ENCODE measurements around the gene TK2.
"Not testable (repeated sequence)": the region's sequence is repeated elsewhere in the genome, so short reads cannot be mapped to it uniquely, and the experiment has no call there.

The TK2 gene

DNA sequence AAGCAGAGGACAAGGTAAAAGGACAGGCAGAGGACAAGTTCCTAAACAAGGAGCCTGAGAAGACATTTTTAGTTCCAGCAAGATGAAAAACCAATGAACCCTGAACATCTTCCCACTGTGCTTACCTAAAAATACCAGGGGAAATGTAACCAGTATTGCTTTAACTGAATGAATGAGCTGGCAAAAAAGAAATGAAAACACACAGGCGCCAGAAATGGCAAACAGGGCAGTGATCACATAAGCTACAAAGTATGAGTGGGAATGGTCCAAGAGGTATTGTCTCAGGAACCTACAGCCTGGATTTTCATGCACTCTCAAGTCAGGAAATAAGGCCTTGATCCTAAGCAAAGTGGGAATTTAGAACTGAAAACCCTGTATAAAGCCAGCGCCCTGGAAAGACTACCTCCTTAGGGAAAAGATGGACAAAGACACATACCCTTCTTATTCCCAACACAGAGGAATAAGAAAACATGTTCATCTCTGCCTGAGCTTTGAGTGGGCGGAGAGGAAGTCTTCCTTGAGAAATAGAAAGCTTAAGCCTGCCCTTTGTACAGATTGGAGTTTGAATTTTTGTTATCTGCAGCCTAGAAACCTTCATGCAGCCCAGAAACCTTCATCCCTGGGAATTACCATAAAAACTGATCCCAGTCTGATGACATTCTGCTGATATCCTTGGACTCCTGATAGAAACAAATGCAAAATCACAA is 31.5 kb upstream of the TK2 start:
- Mint-ChIP-seq H3K4me3 (no peak overlapping the region), H3K9me3 (peaks cover 4% of the 10 kb centered on the region), H3K4me1 (peaks cover 12% of the 10 kb centered on the region), H3K27ac (no peak overlapping the region), H3K36me3 (peaks cover 1% of the 10 kb centered on the region), H3K27me3 (peaks cover 24% of the 10 kb centered on the region)
- no peak for ATAC-seq (ENCODE audit: low read depth)
- DNase-seq (ENCODE audit: low spot score in 2 of 2): no peak

DNA sequence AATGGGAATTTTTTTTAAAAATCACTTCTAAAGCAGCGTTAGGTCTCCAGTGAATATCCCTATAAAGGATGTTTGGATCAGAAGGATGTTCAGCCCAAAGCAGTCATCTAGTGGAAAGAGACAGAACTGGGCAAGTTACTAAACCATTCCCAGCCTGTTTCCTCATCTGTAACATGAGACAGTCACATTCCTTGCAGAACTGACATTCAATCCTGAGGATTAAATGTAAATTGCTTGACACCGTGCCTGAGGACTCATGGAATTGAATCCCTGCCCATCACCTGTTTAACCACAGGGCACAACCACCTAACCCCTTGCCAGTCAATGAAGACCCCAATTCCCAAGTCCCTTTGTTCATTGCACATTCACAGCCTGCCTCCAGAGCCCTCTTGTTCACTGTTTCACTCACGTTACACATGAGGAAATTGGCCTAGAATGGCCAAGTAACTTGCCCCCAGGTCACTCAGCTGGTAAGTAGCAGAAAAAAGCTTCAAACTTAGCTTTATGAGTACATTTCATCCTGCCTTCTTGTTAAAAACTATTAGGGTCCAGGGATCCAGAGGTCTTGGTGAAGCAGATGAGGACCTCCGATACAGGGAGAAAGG is 30.8 kb upstream of the TK2 start:
- DNase-seq (ENCODE audit: low spot score in 2 of 2): no peak

DNA sequence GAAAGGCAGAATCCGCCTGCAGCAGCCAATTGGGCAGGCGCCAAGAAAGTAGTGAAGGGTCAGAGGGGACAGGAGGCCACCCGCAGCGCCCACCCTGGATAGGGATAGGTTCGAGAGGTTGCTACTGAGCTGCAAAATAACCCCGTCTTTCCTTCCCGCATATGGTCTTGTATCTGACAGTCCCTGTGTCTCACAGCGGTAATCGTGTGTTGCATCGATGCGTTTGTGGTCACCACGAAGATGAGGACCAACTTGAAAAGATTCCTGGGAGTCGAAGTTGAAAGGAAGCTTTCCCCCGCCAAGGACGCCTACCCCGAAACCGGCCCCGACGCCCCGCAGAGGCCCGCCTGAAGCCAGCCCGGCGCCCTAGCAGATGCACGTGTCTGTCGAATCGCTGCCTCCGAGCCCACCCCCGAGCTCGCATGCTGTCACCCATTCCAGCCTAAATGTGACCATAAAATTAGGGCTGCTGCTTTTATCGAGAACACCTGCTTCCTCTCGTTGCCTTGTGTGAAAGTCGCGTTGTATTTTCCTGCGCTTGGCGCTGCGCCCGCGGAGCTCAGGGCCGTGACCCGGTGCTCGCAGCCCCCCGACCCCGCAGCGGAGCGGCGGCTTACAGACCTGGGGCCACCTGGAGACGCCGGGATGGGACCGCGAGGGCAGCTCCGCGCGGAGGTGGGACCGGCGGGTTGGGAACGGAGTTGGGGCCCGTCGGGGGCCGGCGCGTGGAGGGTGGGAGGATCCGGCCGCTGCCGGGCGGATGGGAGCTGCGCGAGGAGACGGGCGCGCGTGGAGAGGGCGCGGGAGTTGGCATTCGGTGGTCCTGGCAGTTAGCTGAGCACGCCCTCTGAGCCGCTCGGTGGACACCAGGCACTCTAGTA is 29.0 kb upstream of the TK2 start, which contains the start of gene CMTM2:
Gene CMTM2, plus strand, starts transcription at position 813 of the 881 bp plus-strand sequence. CDS start 145 bp downstream, outside the sequence.
- Mint-ChIP-seq H3K27ac (no peak within 1 kb of the TSS), H3K4me3 (peak within 1 kb of the TSS; percentile 65), H3K36me3 (peaks cover 1% of the 10 kb centered on the region), H3K9me3 (peaks cover 4% of the 10 kb centered on the region), H3K27me3 (peaks cover 25% of the 10 kb centered on the region), H3K4me1 (peaks cover 8% of the 10 kb centered on the region)
- DNase-seq (ENCODE audit: low spot score in 2 of 2) (peak in 1 of 2 donors; percentile 20), ATAC-seq (ENCODE audit: low read depth) (peak; percentile 22)

More for the DNA sequence above, 30.8 kb upstream of the TK2 start:
- H3K9me3 Mint-ChIP-seq: peaks cover 4% of the 10 kb centered on the region
- peaks cover 22% of the 10 kb centered on the region for H3K27me3 Mint-ChIP-seq
- H3K4me1 Mint-ChIP-seq: peaks cover 9% of the 10 kb centered on the region
- peaks cover 1% of the 10 kb centered on the region for H3K36me3 Mint-ChIP-seq
- no peak overlapping the region for H3K4me3 Mint-ChIP-seq
- ATAC-seq (ENCODE audit: low read depth): no peak
- H3K27ac Mint-ChIP-seq: no peak overlapping the region

DNA sequence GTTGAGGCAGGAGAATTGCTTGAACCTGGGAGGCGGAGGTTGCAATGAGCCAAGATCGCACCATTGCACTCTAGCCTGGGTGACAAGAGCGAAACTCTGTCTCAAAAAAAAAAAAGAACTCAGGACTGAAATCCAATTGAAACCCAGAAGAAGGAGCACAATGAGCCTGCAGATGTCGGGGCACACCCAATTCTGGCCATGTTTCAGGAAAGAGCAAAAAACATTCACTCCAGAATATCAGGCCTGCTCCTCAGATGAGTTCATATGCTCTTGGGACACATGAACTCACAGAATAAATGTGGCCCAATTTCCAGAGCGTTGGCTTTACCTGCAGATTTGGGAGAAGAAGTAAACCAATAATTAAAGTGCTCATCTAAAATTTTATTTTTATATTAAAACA is 26.4 kb upstream of the TK2 start:
- Mint-ChIP-seq H3K4me3 (no peak overlapping the region), H3K27me3 (peaks cover 25% of the 10 kb centered on the region), H3K9me3 (no peaks in the 10 kb centered on the region), H3K36me3 (no peaks in the 10 kb centered on the region), H3K27ac (no peak overlapping the region), H3K4me1 (peaks cover 10% of the 10 kb centered on the region)
- ATAC-seq (ENCODE audit: low read depth): no peak
- DNase-seq (ENCODE audit: low spot score in 2 of 2): no peak

DNA sequence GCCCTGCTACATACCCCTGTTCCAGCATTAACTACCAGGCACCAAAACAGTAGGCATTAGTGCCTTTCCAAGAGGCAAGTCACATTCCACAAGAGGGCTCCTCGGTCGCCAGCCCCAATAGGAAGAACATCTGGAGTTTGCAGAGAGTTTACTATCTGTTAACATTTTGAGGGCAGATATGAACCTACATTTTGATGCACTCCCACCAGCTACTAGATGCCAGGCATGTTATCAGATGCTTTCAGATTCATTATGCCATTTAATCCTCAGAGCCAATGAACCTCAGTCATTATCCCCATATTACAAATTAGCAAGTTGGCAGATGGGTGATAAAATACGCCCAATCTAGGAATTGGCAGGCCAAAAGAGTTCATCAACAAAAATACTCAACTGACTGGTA is 25.1 kb upstream of the TK2 start:
- peaks cover 10% of the 10 kb centered on the region for H3K4me1 Mint-ChIP-seq
- ATAC-seq (ENCODE audit: low read depth): no peak
- H3K9me3 Mint-ChIP-seq: no peaks in the 10 kb centered on the region
- H3K4me3 Mint-ChIP-seq: no peak overlapping the region
- H3K36me3 Mint-ChIP-seq: no peaks in the 10 kb centered on the region
- DNase-seq (ENCODE audit: low spot score in 2 of 2): no peak
- no peak overlapping the region for H3K27ac Mint-ChIP-seq
- H3K27me3 Mint-ChIP-seq: peaks cover 23% of the 10 kb centered on the region

DNA sequence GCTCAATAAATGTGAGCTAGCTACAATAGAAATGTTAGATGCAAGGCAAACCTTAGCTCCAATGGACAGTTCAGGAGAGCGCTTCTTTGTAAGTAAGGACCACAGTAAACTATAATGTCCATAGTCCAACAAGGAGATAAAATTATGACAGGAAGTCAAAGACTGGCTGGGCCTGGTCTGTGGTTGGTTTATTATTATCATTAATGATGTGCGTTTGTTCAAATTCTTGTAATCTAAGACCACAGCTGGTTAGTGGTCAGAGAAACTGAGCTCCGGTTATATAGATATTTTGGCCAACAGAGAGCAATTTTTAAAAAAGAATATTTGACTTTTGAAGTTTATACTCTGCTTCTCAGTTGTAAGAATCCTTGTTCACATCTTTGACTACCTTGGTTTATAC is 24.6 kb upstream of the TK2 start:
- no peak overlapping the region for H3K27ac Mint-ChIP-seq
- DNase-seq (ENCODE audit: low spot score in 2 of 2) (no peak), ATAC-seq (ENCODE audit: low read depth) (no peak)
- no peaks in the 10 kb centered on the region for H3K9me3 Mint-ChIP-seq
- peaks cover 20% of the 10 kb centered on the region for H3K27me3 Mint-ChIP-seq
- H3K36me3 Mint-ChIP-seq: no peaks in the 10 kb centered on the region
- H3K4me1 Mint-ChIP-seq: peaks cover 10% of the 10 kb centered on the region
- no peak overlapping the region for H3K4me3 Mint-ChIP-seq

DNA sequence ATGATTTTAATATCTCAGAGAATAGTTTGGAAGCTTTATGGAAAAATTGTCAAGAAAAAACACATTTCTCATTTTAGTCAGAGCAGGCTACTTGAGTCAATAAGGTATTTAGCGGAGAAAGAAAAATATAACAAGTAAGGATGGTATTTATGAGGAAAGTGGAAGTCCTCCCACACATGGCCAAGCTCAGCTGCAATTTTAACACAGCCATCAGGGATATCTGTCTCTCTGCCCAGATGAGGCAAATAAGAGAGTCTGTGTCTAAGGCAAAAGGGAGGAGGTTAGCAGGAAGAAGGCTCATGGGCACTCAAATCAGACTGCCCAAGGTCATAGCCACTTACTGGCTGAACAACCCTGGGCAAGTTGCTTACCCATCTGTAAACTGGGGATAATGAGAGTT is 24.2 kb upstream of the TK2 start:
- Mint-ChIP-seq H3K4me3 (no peak overlapping the region), H3K36me3 (no peaks in the 10 kb centered on the region), H3K9me3 (no peaks in the 10 kb centered on the region), H3K27me3 (peaks cover 20% of the 10 kb centered on the region), H3K4me1 (peaks cover 10% of the 10 kb centered on the region), H3K27ac (no peak overlapping the region)
- DNase-seq (ENCODE audit: low spot score in 2 of 2): no peak
- no peak for ATAC-seq (ENCODE audit: low read depth)

DNA sequence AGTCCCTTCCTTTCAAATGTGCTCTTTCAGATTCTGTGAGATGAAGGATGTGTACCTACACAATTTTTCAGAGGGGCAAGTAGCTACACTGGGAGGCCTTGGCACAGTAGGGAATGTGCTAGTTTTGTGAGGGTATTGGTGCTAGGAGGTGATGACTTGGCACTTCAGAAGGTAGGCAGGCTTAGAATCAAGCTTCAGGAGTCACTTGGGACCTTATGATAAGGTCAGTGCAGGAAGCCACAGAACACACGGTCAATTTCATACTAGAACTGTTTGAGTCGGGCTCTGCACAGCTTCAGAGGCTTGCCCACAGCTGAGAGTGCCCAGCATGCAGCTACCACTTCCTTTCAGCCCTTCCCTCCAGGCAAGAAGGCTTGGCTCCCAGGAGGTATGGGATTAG is 22.4 kb upstream of the TK2 start:
- no peak overlapping the region for H3K27ac Mint-ChIP-seq
- H3K27me3 Mint-ChIP-seq: peaks cover 6% of the 10 kb centered on the region
- no peak overlapping the region for H3K4me3 Mint-ChIP-seq
- peaks cover 2% of the 10 kb centered on the region for H3K4me1 Mint-ChIP-seq
- ATAC-seq (ENCODE audit: low read depth) (no peak), DNase-seq (ENCODE audit: low spot score in 2 of 2) (no peak)
- H3K36me3 Mint-ChIP-seq: peaks cover 2% of the 10 kb centered on the region
- H3K9me3 Mint-ChIP-seq: no peaks in the 10 kb centered on the region

DNA sequence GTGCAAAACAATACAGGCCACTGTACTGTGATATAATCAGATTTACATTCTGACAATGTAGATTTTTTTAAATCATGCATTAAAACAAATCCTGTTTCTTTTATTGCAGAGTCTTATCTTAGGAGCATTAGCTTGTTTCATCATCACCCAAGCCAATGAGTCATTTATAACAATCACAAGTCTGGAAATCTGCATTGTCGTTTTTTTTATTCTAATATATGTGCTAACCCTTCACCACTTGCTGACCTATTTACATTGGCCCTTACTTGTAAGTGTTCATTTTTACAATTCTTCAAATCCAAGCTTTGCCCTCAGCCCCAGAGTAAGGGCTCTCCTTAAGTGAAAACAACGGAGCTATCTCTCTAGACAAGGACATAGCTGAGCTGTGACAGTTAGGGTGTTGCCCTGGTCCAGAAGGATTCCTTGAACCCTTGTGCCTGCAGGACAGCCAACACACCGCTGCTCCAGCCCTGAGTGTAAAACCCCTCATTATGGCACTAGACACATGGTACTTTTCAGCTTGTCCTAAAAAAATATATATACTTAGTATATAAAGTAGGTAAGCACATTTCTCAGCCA is 20.0 kb upstream of the TK2 start:
- H3K4me1 Mint-ChIP-seq: peaks cover 2% of the 10 kb centered on the region
- no peak for DNase-seq (ENCODE audit: low spot score in 2 of 2)
- H3K4me3 Mint-ChIP-seq: no peak overlapping the region
- H3K36me3 Mint-ChIP-seq: peaks cover 11% of the 10 kb centered on the region
- peaks cover 3% of the 10 kb centered on the region for H3K27me3 Mint-ChIP-seq
- no peak for ATAC-seq (ENCODE audit: low read depth)
- no peak overlapping the region for H3K27ac Mint-ChIP-seq
- H3K9me3 Mint-ChIP-seq: no peaks in the 10 kb centered on the region

DNA sequence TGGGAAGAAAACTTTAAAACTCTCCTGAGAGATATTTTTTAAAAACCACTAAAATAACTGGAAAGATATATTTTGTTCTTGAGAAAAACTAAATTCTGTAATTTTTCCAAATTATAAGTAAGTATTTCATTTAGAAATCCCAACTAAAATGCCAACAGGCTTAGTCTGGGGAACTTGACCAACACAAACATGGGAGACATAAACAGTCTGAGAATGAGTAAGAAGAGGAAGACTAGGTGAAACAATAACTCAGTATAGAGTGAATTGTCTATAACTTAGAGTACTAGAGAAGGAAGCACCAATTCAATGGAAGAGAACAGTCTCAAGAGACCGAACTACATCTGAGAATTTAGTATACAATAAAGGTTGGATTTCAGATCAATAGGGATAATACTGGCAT is 19.2 kb upstream of the TK2 start:
- Mint-ChIP-seq H3K9me3 (no peaks in the 10 kb centered on the region), H3K27ac (peak overlapping the region; percentile 19), H3K4me1 (peaks cover 5% of the 10 kb centered on the region), H3K27me3 (no peaks in the 10 kb centered on the region), H3K4me3 (no peak overlapping the region), H3K36me3 (peaks cover 13% of the 10 kb centered on the region)
- ATAC-seq (ENCODE audit: low read depth) (no peak), DNase-seq (ENCODE audit: low spot score in 2 of 2) (no peak)

DNA sequence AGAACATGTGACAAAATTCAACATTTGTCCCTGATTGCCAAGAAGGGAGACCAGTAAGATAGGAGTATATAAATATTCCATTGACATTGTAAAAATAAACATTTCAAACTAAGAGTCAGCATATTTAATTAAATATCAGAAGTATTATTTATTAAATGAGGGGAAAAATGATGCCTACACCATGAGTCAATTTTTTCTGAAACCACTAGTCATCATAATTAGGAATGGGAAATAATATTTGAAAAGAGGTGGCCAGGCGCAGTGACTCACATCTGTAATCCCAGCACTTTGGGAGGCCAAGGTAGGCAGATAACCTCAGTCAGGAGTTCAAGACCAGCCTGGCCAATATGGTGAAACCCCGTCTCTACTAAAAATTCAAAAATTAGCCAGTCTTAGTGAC is 18.4 kb upstream of the TK2 start:
- Mint-ChIP-seq H3K27me3 (no peaks in the 10 kb centered on the region), H3K27ac (no peak overlapping the region), H3K9me3 (no peaks in the 10 kb centered on the region), H3K4me3 (no peak overlapping the region), H3K4me1 (peaks cover 5% of the 10 kb centered on the region), H3K36me3 (peaks cover 13% of the 10 kb centered on the region)
- no peak for ATAC-seq (ENCODE audit: low read depth)
- DNase-seq (ENCODE audit: low spot score in 2 of 2): no peak

DNA sequence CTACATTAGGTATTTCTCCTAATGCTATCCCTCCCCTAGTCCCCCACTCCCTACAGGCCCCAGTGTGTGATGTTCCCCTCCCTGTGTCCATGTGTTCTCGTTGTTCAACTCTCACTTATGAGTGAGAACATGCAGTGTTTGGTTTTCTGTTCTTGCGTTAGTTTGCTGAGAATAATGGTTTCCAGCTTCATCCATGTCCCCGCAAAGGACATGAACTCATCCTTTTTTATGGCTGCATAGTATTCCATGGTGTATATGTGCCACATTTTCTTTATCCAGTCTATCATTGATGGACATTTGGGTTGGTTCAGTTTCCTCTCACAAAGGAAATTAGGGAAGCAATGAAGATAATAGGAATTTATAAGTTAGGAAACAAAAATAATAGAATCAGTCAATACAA is 17.3 kb upstream of the TK2 start:
- not testable (repeated sequence) for ATAC-seq (ENCODE audit: low read depth); H3K27me3 Mint-ChIP-seq; H3K9me3 Mint-ChIP-seq; H3K4me3 Mint-ChIP-seq; H3K27ac Mint-ChIP-seq; H3K4me1 Mint-ChIP-seq; DNase-seq (ENCODE audit: low spot score in 2 of 2)
- peaks cover 13% of the 10 kb centered on the region for H3K36me3 Mint-ChIP-seq

DNA sequence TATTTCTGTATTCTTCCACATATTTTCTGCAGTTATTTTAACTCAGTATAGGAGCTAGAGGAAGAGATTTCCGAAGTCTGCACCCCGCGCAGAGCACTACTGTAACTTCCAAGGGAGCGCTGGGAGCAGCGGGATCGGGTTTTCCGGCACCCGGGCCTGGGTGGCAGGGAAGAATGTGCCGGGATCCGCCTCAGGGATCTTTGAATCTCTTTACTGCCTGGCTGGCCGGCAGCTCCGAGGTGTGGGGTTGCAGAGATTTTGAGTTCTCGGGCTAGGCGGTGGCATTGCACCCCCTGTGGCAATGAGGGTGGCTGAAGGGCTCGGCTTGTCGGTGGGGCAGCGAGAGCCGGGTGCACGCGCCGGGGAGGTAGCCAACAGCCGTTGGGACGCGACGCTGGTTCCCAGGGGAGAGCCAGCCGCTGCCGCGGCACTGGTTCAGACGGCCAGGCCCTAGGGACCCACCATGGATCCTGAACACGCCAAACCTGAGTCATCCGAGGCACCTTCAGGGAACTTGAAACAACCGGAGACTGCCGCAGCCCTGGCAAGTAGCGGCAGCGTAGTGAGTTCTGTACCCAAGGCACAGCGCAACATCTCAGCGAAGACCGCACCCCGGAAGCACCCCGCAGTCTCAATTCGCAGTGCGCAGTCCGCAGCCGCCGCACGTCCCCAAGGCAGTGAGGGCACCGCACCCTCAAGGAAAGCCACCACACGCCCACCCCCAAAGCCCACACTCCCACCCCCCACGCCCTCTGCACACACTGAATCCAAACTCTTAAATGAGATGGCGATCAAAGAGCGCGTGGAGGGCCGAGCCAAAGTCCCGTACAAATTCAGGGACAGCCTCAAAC is 16.4 kb upstream of the TK2 start, which contains the start of gene CMTM1:
Gene CMTM1, plus strand, starts transcription at position 389 of the 851 bp plus-strand sequence. Its CDS starts 75 bp downstream, at position 464.
- DNase-seq (ENCODE audit: low spot score in 2 of 2): no peak
- H3K27me3 Mint-ChIP-seq: no peaks in the 10 kb centered on the region
- H3K4me3 Mint-ChIP-seq: no peak within 1 kb of the TSS
- peaks cover 14% of the 10 kb centered on the region for H3K36me3 Mint-ChIP-seq
- peaks cover 10% of the 10 kb centered on the region for H3K4me1 Mint-ChIP-seq
- H3K9me3 Mint-ChIP-seq: no peaks in the 10 kb centered on the region
- H3K27ac Mint-ChIP-seq: no peak within 1 kb of the TSS
- no peak for ATAC-seq (ENCODE audit: low read depth)
